ENCODE results near the gene IFI27. TPM values are rescaled to one million over a fixed set of nuclear protein-coding genes. Genes with fewer than 3 reads are reported as not detected.
A peak's percentile ranks its signal among the peaks of the same experiment; 100 is the strongest.

IFI27 gene
- total and polyA plus RNA-seq, 9 donors = 44.5 to 413 (median 83.1) TPM

DNA sequence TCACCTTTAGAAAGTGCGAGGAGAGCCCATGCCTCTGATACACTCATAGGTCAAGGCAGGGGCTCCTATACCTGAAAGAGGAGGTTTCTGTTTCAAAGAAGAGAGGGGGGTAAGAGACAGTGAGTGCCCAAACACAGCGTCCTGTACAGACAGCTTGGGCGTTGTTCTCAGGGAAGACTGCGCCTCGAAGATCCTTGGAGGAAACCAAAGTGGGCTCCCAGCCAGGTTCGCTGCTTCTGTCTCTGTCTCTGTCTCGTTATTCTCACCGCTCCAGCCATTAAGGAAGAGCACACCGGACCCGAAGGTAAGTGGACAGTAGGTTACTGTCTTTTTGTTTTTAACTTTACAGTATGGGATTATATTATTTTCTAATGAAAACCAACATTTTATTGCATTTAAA, 5.8 kb upstream of the IFI27 start:
- 53 to 70% (median 66%) methylated on average over 10 of the region's 10 CpGs for WGBS, 3 donors
- H3K27me3 ChIP-seq = no peaks in the 10 kb centered on the region
- no peak overlapping the region for H3K4me3 ChIP-seq
- H3K36me3 ChIP-seq = no peaks in the 10 kb centered on the region
- intact Hi-C loops (cut with DNase I) = no loop called here
- H3K9me3 ChIP-seq = no peaks in the 10 kb centered on the region
- no peak overlapping the region for H3K27ac ChIP-seq
- no peak for DNase-seq
- TF ChIP-seq, protein P1, sequence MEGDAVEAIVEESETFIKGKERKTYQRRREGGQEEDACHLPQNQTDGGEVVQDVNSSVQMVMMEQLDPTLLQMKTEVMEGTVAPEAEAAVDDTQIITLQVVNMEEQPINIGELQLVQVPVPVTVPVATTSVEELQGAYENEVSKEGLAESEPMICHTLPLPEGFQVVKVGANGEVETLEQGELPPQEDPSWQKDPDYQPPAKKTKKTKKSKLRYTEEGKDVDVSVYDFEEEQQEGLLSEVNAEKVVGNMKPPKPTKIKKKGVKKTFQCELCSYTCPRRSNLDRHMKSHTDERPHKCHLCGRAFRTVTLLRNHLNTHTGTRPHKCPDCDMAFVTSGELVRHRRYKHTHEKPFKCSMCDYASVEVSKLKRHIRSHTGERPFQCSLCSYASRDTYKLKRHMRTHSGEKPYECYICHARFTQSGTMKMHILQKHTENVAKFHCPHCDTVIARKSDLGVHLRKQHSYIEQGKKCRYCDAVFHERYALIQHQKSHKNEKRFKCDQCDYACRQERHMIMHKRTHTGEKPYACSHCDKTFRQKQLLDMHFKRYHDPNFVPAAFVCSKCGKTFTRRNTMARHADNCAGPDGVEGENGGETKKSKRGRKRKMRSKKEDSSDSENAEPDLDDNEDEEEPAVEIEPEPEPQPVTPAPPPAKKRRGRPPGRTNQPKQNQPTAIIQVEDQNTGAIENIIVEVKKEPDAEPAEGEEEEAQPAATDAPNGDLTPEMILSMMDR (IDR thresholded peaks at IDR 0.05) = no peak
- no peak for TF ChIP-seq POLR2A (IDR thresholded peaks at IDR 0.05)
- TF ChIP-seq EP300 (IDR thresholded peaks at IDR 0.05) = no peak
- H3K4me1 ChIP-seq (ENCODE audit: insufficient read depth) = peaks cover 4% of the 10 kb centered on the region

DNA sequence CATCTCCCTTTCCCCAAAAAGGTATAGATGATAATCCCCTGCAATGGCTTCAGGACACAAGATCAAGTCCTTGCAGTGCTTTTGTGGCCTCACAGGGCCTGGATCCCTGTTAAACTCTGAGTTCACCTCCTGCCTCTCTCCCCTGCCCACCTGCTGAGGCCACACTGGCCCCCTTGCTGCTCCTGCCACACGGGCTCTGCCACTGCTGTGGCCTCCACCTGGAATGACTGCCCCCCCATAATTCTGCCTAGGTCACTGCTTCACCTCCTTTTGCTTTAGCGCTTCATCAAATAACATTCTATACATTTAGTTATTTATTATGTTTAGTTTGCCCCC, 653 bp upstream of the IFI27 start:
- 88 to 95% (median 88%) methylated on average over 2 of the region's 2 CpGs for WGBS, 3 donors
- H3K36me3 ChIP-seq = no peaks in the 10 kb centered on the region
- H3K4me3 ChIP-seq = no peak overlapping the region
- H3K4me1 ChIP-seq (ENCODE audit: insufficient read depth) = peaks cover 10% of the 10 kb centered on the region
- DNase-seq = no peak
- intact Hi-C loops (cut with DNase I) = no loop called here
- H3K27me3 ChIP-seq = no peaks in the 10 kb centered on the region
- no peaks in the 10 kb centered on the region for H3K9me3 ChIP-seq
- TF ChIP-seq EP300 (IDR thresholded peaks at IDR 0.05) (no peak), POLR2A (IDR thresholded peaks at IDR 0.05) (no peak)
- TF ChIP-seq, protein P1 (IDR thresholded peaks at IDR 0.05) = no peak
- H3K27ac ChIP-seq = peak overlapping the region; percentile 70 to 79

DNA sequence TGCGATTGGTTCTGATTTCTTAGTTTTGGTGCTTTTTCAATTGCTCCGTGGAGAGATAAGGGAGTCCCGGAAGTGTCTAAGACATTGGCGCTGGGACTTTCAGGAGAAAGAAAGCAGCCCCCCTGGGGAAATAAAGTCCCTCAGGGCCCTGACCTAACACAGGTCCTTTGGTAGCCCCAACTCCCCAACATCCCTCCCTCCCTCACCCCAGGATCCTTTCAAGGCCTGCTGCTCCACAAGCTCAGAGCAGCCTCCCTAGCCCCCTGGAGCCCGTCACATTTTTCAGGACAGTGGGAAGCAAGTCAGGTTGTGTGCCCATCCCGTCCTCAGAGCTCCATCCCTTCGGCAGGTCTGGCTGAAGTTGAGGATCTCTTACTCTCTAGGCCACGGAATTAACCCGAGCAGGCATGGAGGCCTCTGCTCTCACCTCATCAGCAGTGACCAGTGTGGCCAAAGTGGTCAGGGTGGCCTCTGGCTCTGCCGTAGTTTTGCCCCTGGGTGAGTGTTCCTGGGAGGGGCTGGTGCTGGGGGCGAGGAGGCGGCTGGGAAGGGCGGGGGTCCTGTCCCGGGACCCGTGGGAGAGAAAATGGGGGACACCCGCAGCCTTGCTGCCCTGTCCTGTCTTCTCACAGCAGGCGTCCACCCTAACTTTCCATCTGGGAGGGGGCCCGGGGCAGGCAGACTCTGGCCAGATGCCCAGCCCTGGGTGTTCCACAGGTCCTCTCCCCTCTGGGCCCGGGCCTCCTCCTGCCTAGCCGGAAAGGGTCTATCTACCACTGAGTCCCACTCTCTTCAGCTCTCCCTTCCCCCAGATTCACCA, 950 bp downstream of the IFI27 start:
- WGBS, 3 donors = 61 to 74% (median 72%) methylated on average over 16 to 20 of the region's 20 CpGs
- intact Hi-C loops (cut with DNase I) = no loop called here
- Histone ChIP-seq H3K9me3 (no peaks in the 10 kb centered on the region), H3K4me1 (ENCODE audit: insufficient read depth) (peaks cover 10% of the 10 kb centered on the region), H3K36me3 (no peaks in the 10 kb centered on the region), H3K27me3 (no peaks in the 10 kb centered on the region), H3K4me3 (peak overlapping the region; percentile 17), H3K27ac (peak overlapping the region; percentile 38 to 70)
- peak in 2 of 5 donors; percentile 26 to 36 for DNase-seq
- TF ChIP-seq, protein P1 (IDR thresholded peaks at IDR 0.05) = no peak
- TF ChIP-seq EP300 (IDR thresholded peaks at IDR 0.05) = no peak
- no peak for TF ChIP-seq POLR2A (IDR thresholded peaks at IDR 0.05)

DNA sequence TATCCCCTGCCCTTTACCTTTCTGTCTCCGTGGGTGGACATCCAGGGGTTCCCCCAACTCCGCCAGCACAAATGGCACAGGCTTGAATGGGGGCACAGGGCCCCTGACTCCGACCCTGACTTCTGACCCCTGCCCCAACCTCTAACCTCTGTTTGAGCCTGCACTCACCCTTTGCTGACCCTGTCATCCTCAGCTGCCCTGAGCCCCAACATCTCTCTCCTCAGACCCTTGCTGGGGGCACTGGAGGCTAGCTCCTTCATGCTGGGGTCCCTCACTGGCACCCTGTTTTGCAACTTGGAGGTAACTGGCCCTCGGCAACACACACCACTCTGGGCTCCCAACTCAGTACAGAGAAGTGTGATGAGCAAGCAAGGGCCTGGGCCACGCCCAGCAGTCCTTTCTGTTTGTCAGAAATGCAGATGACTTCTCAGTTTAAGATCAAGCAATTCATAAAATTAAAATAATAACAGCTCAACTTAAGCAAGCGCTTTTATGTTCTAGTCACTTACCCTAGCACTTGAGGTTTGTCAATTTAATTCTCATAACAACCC, 2.1 kb downstream of the IFI27 start:
- no peaks in the 10 kb centered on the region for H3K27me3 ChIP-seq
- H3K4me3 ChIP-seq = no peak overlapping the region
- TF ChIP-seq EP300 (IDR thresholded peaks at IDR 0.05) = no peak
- TF ChIP-seq, protein P1 (IDR thresholded peaks at IDR 0.05) = no peak
- TF ChIP-seq POLR2A (IDR thresholded peaks at IDR 0.05) = no peak
- no peaks in the 10 kb centered on the region for H3K36me3 ChIP-seq
- H3K27ac ChIP-seq = no peak overlapping the region
- no peaks in the 10 kb centered on the region for H3K9me3 ChIP-seq
- DNase-seq = peak in 1 of 5 donors; percentile 31
- WGBS, 3 donors = 83 to 89% (median 84%) methylated on average over 6 of the region's 6 CpGs
- peaks cover 10% of the 10 kb centered on the region for H3K4me1 ChIP-seq (ENCODE audit: insufficient read depth)
- intact Hi-C loops (cut with DNase I) = no loop called here

Measured in ovary (tissue), 9 donors.